Measurements from ENCODE around the gene POU2F3. TPM values are rescaled to one million over a fixed set of nuclear protein-coding genes. Genes with fewer than 3 reads are reported as not detected.

Gene POU2F3
- total and polyA plus RNA-seq, 2 of the 4 experiments (the other 2 are of a cell fraction): under 0.01 to 0.09 TPM

GRCh38 chr11:120245434-120245833 is 5.5 kb downstream of the POU2F3 start:
- Histone ChIP-seq H2AFZ (replicated peaks; ENCODE audit: low read length, poor library complexity) (no peak overlapping the region), H3K4ac (ENCODE audit: low read depth, low read length) (no peak overlapping the region), H4K91ac (ENCODE audit: insufficient read depth, low read depth, low read length) (no peak overlapping the region), H3K9me3 (ENCODE audit: control insufficient read depth, insufficient read depth, low read length) (no peaks in the 10 kb centered on the region), H3K27ac (ENCODE audit: insufficient read depth, low read length) (no peak overlapping the region), H3K36me3 (ENCODE audit: control insufficient read depth, insufficient read depth, low read length) (no peaks in the 10 kb centered on the region), H4K20me1 (ENCODE audit: insufficient read depth, low read length) (no peaks in the 10 kb centered on the region), H2BK5ac (ENCODE audit: low read depth, low read length, poor library complexity, severe bottlenecking) (no peak overlapping the region), H3K4me3 (ENCODE audit: insufficient read depth, low read depth, low read length) (no peak overlapping the region), H4K8ac (ENCODE audit: low read depth in 2 of 2, low read length in 2 of 2) (no peak overlapping the region), H3K4me2 (ENCODE audit: low read depth, low read length) (no peak overlapping the region), H3K56ac (ENCODE audit: extremely low read depth, insufficient read depth, low read length) (no peak overlapping the region), H3K18ac (ENCODE audit: low read depth, low read length) (no peak overlapping the region), H2BK15ac (ENCODE audit: low read depth, low read length) (no peak overlapping the region), H3K9ac (ENCODE audit: low read depth, low read length) (no peak overlapping the region), H3K14ac (replicated peaks; ENCODE audit: low read depth, low read length) (no peak overlapping the region), H3K79me1 (ENCODE audit: low read depth in 1 of 2, low read length in 2 of 2) (no peaks in the 10 kb centered on the region), H4K5ac (ENCODE audit: low read depth, low read length) (no peak overlapping the region), H3K4me1 (ENCODE audit: control insufficient read depth, insufficient read depth, low read length) (no peaks in the 10 kb centered on the region; the same call in 1 of the 2 replicates), H2AK9ac (replicated peaks; ENCODE audit: low read depth, low read length, poor library complexity) (no peak overlapping the region), H2AK5ac (ENCODE audit: low read depth, low read length) (no peak overlapping the region), H3K27me3 (ENCODE audit: control insufficient read depth, insufficient read depth, low read length) (peaks cover 69% of the 10 kb centered on the region), H2BK120ac (ENCODE audit: low read depth, low read length) (no peak overlapping the region), H3K23ac (ENCODE audit: low read depth, low read length) (no peak overlapping the region), H2BK20ac (ENCODE audit: low read depth, low read length) (no peak overlapping the region), H3K9me1 (ENCODE audit: insufficient read depth, low read length) (no peaks in the 10 kb centered on the region)
- BruUV-seq (replicated peaks): no TSS peak
- dilution Hi-C loops (cut with HindIII; ENCODE audit: low sequenced_read_pairs, unreplicated experiment): no loop called here
- CTCF ChIA-PET: no interaction called here
- ATAC-seq (ENCODE audit: low read depth) (no peak), DNase-seq (no peak)
- WGBS, 2 experiments (ENCODE audit: extremely low coverage in 2 of 2, insufficient read length in 1 of 2): no CpG with 5 or more reads among the region's 1 CpG
- TF ChIP-seq CTCF (conservative IDR thresholded peaks at IDR 0.05; ENCODE audit: low read depth, low read length): no peak
- no peak for TF ChIP-seq FOS (IDR thresholded peaks at IDR 0.05; ENCODE audit: low read depth, low read length)
- TF ChIP-seq ELK1 (IDR thresholded peaks at IDR 0.05; ENCODE audit: borderline replicate concordance, low read depth, low read length): no peak
- no peak for TF ChIP-seq MAFK (IDR thresholded peaks at IDR 0.05; ENCODE audit: low read depth, low read length)
- no peak for TF ChIP-seq CEBPB (IDR thresholded peaks at IDR 0.05; ENCODE audit: low read depth, low read length)
- no peak for TF ChIP-seq USF2 (IDR thresholded peaks at IDR 0.05; ENCODE audit: low read depth, low read length)
- no peak for TF ChIP-seq RCOR1 (IDR thresholded peaks at IDR 0.05; ENCODE audit: insufficient replicate concordance, low read length)
- no peak for TF ChIP-seq RAD21 (IDR thresholded peaks at IDR 0.05; ENCODE audit: low read length)
- no peak for TF ChIP-seq MXI1 (IDR thresholded peaks at IDR 0.05; ENCODE audit: borderline replicate concordance, low read depth, low read length)
- no peak for TF ChIP-seq POLR2A (IDR thresholded peaks at IDR 0.05; ENCODE audit: low read depth, low read length)
- no peak for TF ChIP-seq BHLHE40 (IDR thresholded peaks at IDR 0.05; ENCODE audit: low read depth, low read length)
- POLR2A ChIA-PET (ENCODE audit: unreplicated experiment): no interaction called here
- intact Hi-C loops (cut with micrococcal nuclease): no loop called here
- in situ Hi-C loops (cut with MboI; ENCODE audit: low sequenced_read_pairs): no loop called here
